Osteoblast (primary cell): ENCODE results near the gene CCT5. TPM values are rescaled to one million over a fixed set of nuclear protein-coding genes. Genes with fewer than 3 reads are reported as not detected.

ENCODE experiments used
- DNase-seq: peaks from one replicate; pipeline ENCODE4 v3.0.0; 2011; ENCODE audit warnings: low spot score, mixed read lengths; ENCODE audit not compliant: insufficient read length; ENCODE audit errors: missing footprints
- H2AFZ ChIP-seq: 2 replicates; pipeline ENCODE4 v1.6.0; 2011; ENCODE audit warnings: mild to moderate bottlenecking, low read length
- H3K27ac ChIP-seq: 2 replicates; pipeline ENCODE4 v1.5.1; 2011; ENCODE audit warnings: mild to moderate bottlenecking, low read depth, low read length, moderate library complexity
- H3K27me3 ChIP-seq: 2 replicates; pipeline ENCODE4 v1.6.0; 2012; ENCODE audit warnings: mild to moderate bottlenecking, control low read depth, inconsistent platforms, low read length, moderate library complexity; ENCODE audit not compliant: insufficient read depth
- H3K36me3 ChIP-seq: 2 replicates; pipeline ENCODE4 v1.5.1; 2011; ENCODE audit warnings: mild to moderate bottlenecking, low read length, control low read depth, moderate library complexity; ENCODE audit not compliant: insufficient read depth
- H3K4me1 ChIP-seq: 2 replicates; pipeline ENCODE4 v1.5.1; 2011; ENCODE audit warnings: mild to moderate bottlenecking, low read length, control low read depth, moderate library complexity; ENCODE audit not compliant: insufficient read depth
- H3K4me2 ChIP-seq: 2 replicates; pipeline ENCODE4 v1.6.0; 2011; ENCODE audit warnings: mild to moderate bottlenecking, low read length; ENCODE audit not compliant: insufficient read depth
- H3K4me3 ChIP-seq: fragments of 200-600 bp; sonication (generic); 3 replicates; pipeline ENCODE4 v1.5.1; 2012; ENCODE audit warnings: mild to moderate bottlenecking, low read length, inconsistent platforms; ENCODE audit not compliant: insufficient read depth
- H3K79me2 ChIP-seq: 2 replicates; pipeline ENCODE4 v1.6.0; 2012; ENCODE audit warnings: mild to moderate bottlenecking, low read length, control low read depth, inconsistent platforms; ENCODE audit not compliant: insufficient read depth
- H3K9me3 ChIP-seq: 2 replicates; pipeline ENCODE4 v1.5.1; 2011; ENCODE audit warnings: low read depth, low read length, control low read depth
- H4K20me1 ChIP-seq: 2 replicates; pipeline ENCODE4 v1.6.0; 2012; ENCODE audit warnings: mild to moderate bottlenecking, low read length, control low read depth; ENCODE audit not compliant: insufficient read depth
- total RNA-seq: library from RNA; depleted of rRNA; stranded (reverse); fragments of >200 nt; gene quantifications from 2 replicates; pipeline ENCODE4 v1.2.3, GENCODE V29; 2012
- TF ChIP-seq, protein P1 (sequence below): IDR thresholded peaks from 2 replicates; pipeline ENCODE4 v1.5.1; 2011; ENCODE audit warnings: mild to moderate bottlenecking, low read depth, low read length, moderate library complexity; ENCODE audit errors: extremely low read depth

The CCT5 gene
- total RNA-seq, 1 donor = 237 TPM

DNA sequence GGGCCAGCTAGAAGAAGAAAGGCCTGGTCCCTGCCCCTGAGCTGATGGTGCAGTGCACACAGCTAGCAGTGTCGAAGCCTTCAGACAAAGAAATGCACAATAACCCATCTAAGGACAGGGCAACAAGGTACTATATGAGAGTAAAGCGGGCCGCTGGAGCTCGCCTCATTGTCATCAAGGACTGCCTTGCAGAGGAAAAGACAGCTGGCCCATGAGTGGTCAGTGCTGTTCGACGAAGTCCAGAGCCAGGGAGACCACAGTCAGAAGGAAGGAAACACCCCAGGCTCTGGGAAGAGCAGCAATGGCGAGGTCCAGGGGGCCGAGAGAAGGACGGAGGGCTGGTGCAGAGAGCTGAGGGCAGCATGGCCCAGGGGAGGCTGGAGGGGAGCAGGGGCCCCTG lies 17.7 kb upstream of the CCT5 start:
- Histone ChIP-seq H3K27ac (peak overlapping the region; percentile 92), H2AFZ (no peak overlapping the region), H4K20me1 (no peaks in the 10 kb centered on the region), H3K9me3 (no peaks in the 10 kb centered on the region), H3K4me1 (peaks cover 55% of the 10 kb centered on the region), H3K36me3 (peaks cover 5% of the 10 kb centered on the region), H3K27me3 (no peaks in the 10 kb centered on the region), H3K79me2 (no peaks in the 10 kb centered on the region), H3K4me3 (no peak overlapping the region), H3K4me2 (no peak overlapping the region)
- TF ChIP-seq, protein P1, sequence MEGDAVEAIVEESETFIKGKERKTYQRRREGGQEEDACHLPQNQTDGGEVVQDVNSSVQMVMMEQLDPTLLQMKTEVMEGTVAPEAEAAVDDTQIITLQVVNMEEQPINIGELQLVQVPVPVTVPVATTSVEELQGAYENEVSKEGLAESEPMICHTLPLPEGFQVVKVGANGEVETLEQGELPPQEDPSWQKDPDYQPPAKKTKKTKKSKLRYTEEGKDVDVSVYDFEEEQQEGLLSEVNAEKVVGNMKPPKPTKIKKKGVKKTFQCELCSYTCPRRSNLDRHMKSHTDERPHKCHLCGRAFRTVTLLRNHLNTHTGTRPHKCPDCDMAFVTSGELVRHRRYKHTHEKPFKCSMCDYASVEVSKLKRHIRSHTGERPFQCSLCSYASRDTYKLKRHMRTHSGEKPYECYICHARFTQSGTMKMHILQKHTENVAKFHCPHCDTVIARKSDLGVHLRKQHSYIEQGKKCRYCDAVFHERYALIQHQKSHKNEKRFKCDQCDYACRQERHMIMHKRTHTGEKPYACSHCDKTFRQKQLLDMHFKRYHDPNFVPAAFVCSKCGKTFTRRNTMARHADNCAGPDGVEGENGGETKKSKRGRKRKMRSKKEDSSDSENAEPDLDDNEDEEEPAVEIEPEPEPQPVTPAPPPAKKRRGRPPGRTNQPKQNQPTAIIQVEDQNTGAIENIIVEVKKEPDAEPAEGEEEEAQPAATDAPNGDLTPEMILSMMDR = no peak
- DNase-seq = no peak

DNA sequence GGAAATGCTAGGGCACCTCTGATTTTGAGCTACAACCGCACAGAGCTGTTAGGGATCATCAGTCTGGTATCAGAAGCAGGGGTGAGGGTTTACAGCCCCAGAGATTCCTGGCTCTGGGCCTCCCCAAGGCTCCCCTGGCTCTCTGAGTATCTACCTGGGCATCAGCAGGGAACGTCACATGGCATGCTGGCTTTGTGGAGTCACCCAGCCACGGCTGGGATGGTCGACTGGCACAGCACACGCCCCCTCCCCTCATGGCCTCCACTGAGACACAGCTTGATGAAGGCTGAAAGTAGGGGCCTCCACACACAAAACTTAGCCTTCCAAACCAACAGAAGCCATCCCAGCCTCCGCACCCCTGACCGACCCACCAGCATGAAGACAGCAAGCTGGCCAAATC lies 17.1 kb upstream of the CCT5 start:
- no peaks in the 10 kb centered on the region for H3K79me2 ChIP-seq
- TF ChIP-seq, protein P1 = no peak
- H4K20me1 ChIP-seq = no peaks in the 10 kb centered on the region
- no peak for DNase-seq
- no peak overlapping the region for H3K4me3 ChIP-seq
- peak overlapping the region; percentile 49 for H3K4me2 ChIP-seq
- no peaks in the 10 kb centered on the region for H3K9me3 ChIP-seq
- H3K27ac ChIP-seq = peak overlapping the region; percentile 92
- H3K36me3 ChIP-seq = peaks cover 5% of the 10 kb centered on the region
- peaks cover 55% of the 10 kb centered on the region for H3K4me1 ChIP-seq
- H3K27me3 ChIP-seq = no peaks in the 10 kb centered on the region
- no peak overlapping the region for H2AFZ ChIP-seq

DNA sequence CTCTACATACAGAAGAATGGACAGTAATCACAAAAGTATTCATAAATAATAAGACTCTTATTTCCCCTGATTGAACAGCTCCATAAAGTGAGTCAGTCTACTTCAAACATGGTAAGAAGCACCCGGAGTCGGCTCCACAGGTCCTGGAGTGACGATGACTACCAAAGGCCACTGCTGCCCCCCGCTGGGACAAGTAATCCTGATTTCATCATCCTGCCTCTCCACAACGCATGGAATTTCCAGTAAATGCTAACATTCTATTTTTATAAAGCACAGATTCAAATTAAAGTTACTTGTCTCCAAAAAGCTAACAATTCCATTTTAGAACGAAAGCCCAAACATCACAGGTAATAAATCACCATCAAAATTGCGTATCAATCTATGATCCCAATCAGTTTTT lies 16.6 kb upstream of the CCT5 start:
- H2AFZ ChIP-seq = peak overlapping the region; percentile 62
- H3K27ac ChIP-seq = peak overlapping the region; percentile 92
- peak; percentile 94 for DNase-seq
- peak overlapping the region; percentile 64 for H3K4me2 ChIP-seq
- peaks cover 53% of the 10 kb centered on the region for H3K4me1 ChIP-seq
- TF ChIP-seq, protein P1 = peak; percentile 66
- H3K79me2 ChIP-seq = no peaks in the 10 kb centered on the region
- no peaks in the 10 kb centered on the region for H3K9me3 ChIP-seq
- H3K27me3 ChIP-seq = no peaks in the 10 kb centered on the region
- H4K20me1 ChIP-seq = no peaks in the 10 kb centered on the region
- peaks cover 5% of the 10 kb centered on the region for H3K36me3 ChIP-seq
- H3K4me3 ChIP-seq = no peak overlapping the region

DNA sequence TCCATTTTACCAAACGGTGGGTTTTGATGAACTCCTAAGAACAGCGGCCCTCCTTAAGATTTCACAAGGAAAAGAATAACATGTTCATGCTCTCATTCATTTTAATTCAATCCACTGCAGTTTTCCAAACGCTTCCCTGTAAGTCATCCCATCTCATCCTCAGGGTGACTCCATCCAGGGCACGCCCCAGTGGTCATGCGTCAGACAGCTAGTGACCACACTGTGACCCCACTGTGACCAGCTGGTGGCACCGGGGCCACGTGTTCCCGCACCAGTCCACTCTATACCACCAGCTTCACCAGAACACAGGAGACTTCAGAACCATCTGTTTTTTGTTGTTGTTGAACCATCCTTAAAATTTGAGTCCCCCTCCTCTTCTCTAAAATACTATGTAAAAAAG lies 14.7 kb upstream of the CCT5 start:
- H3K4me3 ChIP-seq = no peak overlapping the region
- no peaks in the 10 kb centered on the region for H4K20me1 ChIP-seq
- H3K4me1 ChIP-seq = peaks cover 35% of the 10 kb centered on the region
- H3K27ac ChIP-seq = peak overlapping the region; percentile 92
- peaks cover 5% of the 10 kb centered on the region for H3K36me3 ChIP-seq
- no peaks in the 10 kb centered on the region for H3K9me3 ChIP-seq
- no peak for DNase-seq
- H3K4me2 ChIP-seq = no peak overlapping the region
- H3K27me3 ChIP-seq = no peaks in the 10 kb centered on the region
- H2AFZ ChIP-seq = peak overlapping the region; percentile 37
- no peaks in the 10 kb centered on the region for H3K79me2 ChIP-seq
- TF ChIP-seq, protein P1 = no peak
